Endothelial cell of umbilical vein (primary cell): ENCODE measurements around the gene USP34. TPM values are rescaled to one million over a fixed set of nuclear protein-coding genes. Genes with fewer than 3 reads are reported as not detected.

ENCODE experiments used
- BruUV-seq: library from RNA; stranded (reverse); fragments of 400-500 nt; replicated peaks from 2 replicates; lab custom pipeline; 2021; lab: Mats Ljungman, UMichigan
- CTCF ChIA-PET: fragments of 300-600, 350-600 bp; sonication (Branson Sonifier 250); formaldehyde crosslinking; loops from one replicate; lab custom pipeline; 2021; ENCODE audit warnings: antibody characterized with exemption, inconsistent platforms; lab: Charles Lee
- POLR2A ChIA-PET: fragments of 300-600, 350-600 bp; sonication (Branson Sonifier 250); formaldehyde crosslinking; loops from one replicate; lab custom pipeline; 2021; ENCODE audit warnings: antibody characterized with exemption, inconsistent platforms; lab: Charles Lee
- DNase-seq: peaks from one replicate; pipeline ENCODE4 v3.0.0-alpha.2; 2011; ENCODE audit warnings: low read depth, low spot score
- FAIRE-seq: peaks from 2 replicates; lab custom pipeline; 2011; peaks lifted over from hg19 to GRCh38; lab: Jason Lieb, UNC
- H2AFZ ChIP-seq: 2 replicates; pipeline ENCODE4 v1.6.0; 2012; ENCODE audit warnings: low read depth, low read length, control low read depth, inconsistent platforms
- H3K27ac ChIP-seq: 2 replicates; pipeline ENCODE4 v1.5.1; 2011; ENCODE audit warnings: low read depth, mild to moderate bottlenecking, control low read depth, low read length, moderate library complexity; ENCODE audit not compliant: insufficient read depth
- H3K27me3 ChIP-seq, 2 experiments: 2 replicates each; pipeline versions ENCODE4 v1.6.0 to v1.6.1; 2011; ENCODE audit warnings: low read length in 2 of 2, mixed read lengths in 1 of 2; ENCODE audit not compliant: control insufficient read depth in 2 of 2, insufficient read depth in 2 of 2
- H3K36me3 ChIP-seq, 2 experiments: 2 replicates in 1 of 2; 3 replicates in 1 of 2; pipeline ENCODE4 v1.5.1; 2011; ENCODE audit warnings: low read length in 2 of 2, mild to moderate bottlenecking in 1 of 2, moderate library complexity in 1 of 2; ENCODE audit not compliant: control insufficient read depth in 2 of 2, insufficient read depth in 2 of 2; ENCODE audit errors: extremely low read depth in 1 of 2
- H3K4me1 ChIP-seq: 3 replicates; pipeline ENCODE4 v1.5.1; 2011; ENCODE audit warnings: mild to moderate bottlenecking, low read length; ENCODE audit not compliant: control insufficient read depth, insufficient read depth; ENCODE audit errors: extremely low read depth
- H3K4me2 ChIP-seq: 2 replicates; pipeline ENCODE4 v1.6.1; 2011; ENCODE audit warnings: low read length, control low read depth, mixed read lengths; ENCODE audit not compliant: insufficient read depth
- H3K4me3 ChIP-seq, 3 experiments: fragments of 200-600 bp in 1 of 3; sonication (generic), shearing (Covaris generic) in 1 of 3; replicated peaks in 1 of 3; 2 replicates each; pipeline ENCODE4 v1.5.1; 2011 to 2016; ENCODE audit warnings: control low read depth in 3 of 3, low read length in 3 of 3, mild to moderate bottlenecking in 2 of 3, inconsistent platforms in 1 of 3, low read depth in 1 of 3, moderate library complexity in 1 of 3; ENCODE audit not compliant: insufficient read depth in 1 of 3
- H3K79me2 ChIP-seq: 2 replicates; pipeline ENCODE4 v1.6.0; 2012; ENCODE audit warnings: low read length, inconsistent platforms; ENCODE audit not compliant: control insufficient read depth, insufficient read depth
- H3K9ac ChIP-seq: replicated peaks from 2 replicates; pipeline ENCODE3; 2011; ENCODE audit warnings: low read length, control low read depth; ENCODE audit not compliant: insufficient read depth; ENCODE audit errors: extremely low read depth
- H3K9me1 ChIP-seq: replicated peaks from 3 replicates; pipeline ENCODE4 v1.6.0; 2011; ENCODE audit warnings: mild to moderate bottlenecking, low read length; ENCODE audit not compliant: control insufficient read depth, insufficient read depth; ENCODE audit errors: extremely low read depth
- H3K9me3 ChIP-seq: replicated peaks from 2 replicates; pipeline ENCODE4 v1.5.1; 2012; ENCODE audit warnings: low read length, inconsistent platforms; ENCODE audit not compliant: control insufficient read depth, insufficient read depth
- H4K20me1 ChIP-seq: replicated peaks from 2 replicates; pipeline ENCODE3; 2011; ENCODE audit warnings: mild to moderate bottlenecking, low read length; ENCODE audit not compliant: control insufficient read depth, insufficient read depth; ENCODE audit errors: extremely low read depth
- CTCF ChIP-seq, 2 donors: IDR thresholded peaks; 1 replicate in 1 of 2; 2 replicates in 1 of 2; pipeline ENCODE4 v1.5.1; 2011; ENCODE audit warnings: low read length in 2 of 2, mild to moderate bottlenecking in 2 of 2, moderate library complexity in 2 of 2, control low read depth in 1 of 2, inconsistent platforms in 1 of 2, low read depth in 1 of 2; ENCODE audit not compliant: insufficient read depth in 1 of 2; ENCODE audit errors: extremely low read depth in 1 of 2
- EZH2 ChIP-seq: IDR thresholded peaks from 2 replicates; pipeline ENCODE4 v1.6.1; 2012; ENCODE audit warnings: borderline replicate concordance, low read depth, mild to moderate bottlenecking, moderate library complexity, low read length, inconsistent platforms; ENCODE audit not compliant: severe bottlenecking
- FOS ChIP-seq: IDR thresholded peaks from 2 replicates; pipeline ENCODE4 v1.6.1; 2011; ENCODE audit warnings: mild to moderate bottlenecking, low read length, moderate library complexity, borderline replicate concordance; ENCODE audit not compliant: insufficient read depth
- GATA2 ChIP-seq: IDR thresholded peaks from 2 replicates; pipeline ENCODE4 v1.7.0; 2011; ENCODE audit warnings: low read depth, mild to moderate bottlenecking, moderate library complexity, mixed read lengths, low read length; ENCODE audit not compliant: insufficient read length, insufficient read depth
- JUN ChIP-seq: IDR thresholded peaks from 2 replicates; pipeline ENCODE4 v1.6.1; 2011; ENCODE audit warnings: borderline replicate concordance, low read depth; ENCODE audit not compliant: insufficient read length, insufficient read depth
- MAX ChIP-seq: IDR thresholded peaks from 2 replicates; pipeline ENCODE4 v1.6.1; 2011; ENCODE audit not compliant: insufficient read depth, insufficient read length
- MYC ChIP-seq: IDR thresholded peaks from one replicate; pipeline ENCODE4 v1.6.1; 2011; ENCODE audit warnings: mild to moderate bottlenecking, low read depth, low read length
- POLR2A ChIP-seq: IDR thresholded peaks from 2 replicates; pipeline ENCODE4 v1.6.1; 2012; ENCODE audit warnings: low read depth, mild to moderate bottlenecking, control low read depth, low read length
- POLR2AphosphoS5 ChIP-seq: IDR thresholded peaks from 2 replicates; pipeline ENCODE4 v1.6.1; 2012; ENCODE audit warnings: low read depth, mild to moderate bottlenecking, control low read depth, low read length, moderate library complexity; ENCODE audit not compliant: insufficient read depth
- dilution Hi-C: fragments of 300-500 bp; cut with MboI; formaldehyde crosslinking; loops from one replicate; pipeline ENCODE4 v1.15.0; 2019; ENCODE audit warnings: low sequenced_read_pairs; ENCODE audit not compliant: extremely low pct_ligation_motif_present
- intact Hi-C: fragments of 100-400 bp; cut with micrococcal nuclease; formaldehyde crosslinking; loops from one replicate; pipeline ENCODE4 v1.10.0; 2022
- polyA plus RNA-seq, 4 experiments: library from polyadenylated mRNA; depleted of rRNA in 3 of 4; stranded (reverse) in 3 of 4; unstranded in 1 of 4; fragments of >200 nt; gene quantifications; 2 replicates each; pipeline versions ENCODE4 v1.2.1 to v1.2.3, GENCODE V29; 2011 to 2012; ENCODE audit warnings: missing spikeins in 1 of 4
- total RNA-seq: library from RNA; stranded (reverse); gene quantifications from 2 replicates; pipeline ENCODE4 v1.2.3, GENCODE V29; 2021

The USP34 gene
- total and polyA plus RNA-seq, 2 donors (not counting 3 experiments of a cell fraction or from before 2014, with no cell fraction given), result 46.3 to 96.9 TPM

- no TSS peak for BruUV-seq
- no peaks in the 10 kb centered on the region for H3K9me3 ChIP-seq
- H3K27ac ChIP-seq, result no peak overlapping the region
- peaks cover 4% of the 10 kb centered on the region for H4K20me1 ChIP-seq
- intact Hi-C loops, result no loop called here
- no peak for DNase-seq
- H3K36me3 ChIP-seq, result no peaks in the 10 kb centered on the region
- H3K4me3 ChIP-seq, result no peak overlapping the region
- no peaks in the 10 kb centered on the region for H3K4me1 ChIP-seq
- peaks cover 92% of the 10 kb centered on the region for H3K79me2 ChIP-seq
- H3K9ac ChIP-seq, result no peak overlapping the region
- TF ChIP-seq GATA2 (no peak), MYC (no peak), EZH2 (no peak), FOS (no peak), JUN (no peak), POLR2A (no peak)
- ChIA-PET CTCF (interaction anchor here (1.0 to 1.7 kb wide), 4 partner anchors 10 to 17 kb away, joined by 3 to 6 read pairs (median 4); no protein-coding TSS in a partner anchor), POLR2A (no interaction called here)
- FAIRE-seq, result no peak
- dilution Hi-C loops, result no loop called here
- no peaks in the 10 kb centered on the region for H3K27me3 ChIP-seq
- no peaks in the 10 kb centered on the region for H3K9me1 ChIP-seq
- no peak overlapping the region for H2AFZ ChIP-seq
- no peak overlapping the region for H3K4me2 ChIP-seq
Measured at GRCh38 chr2:61436092-61436491, 34.8 kb downstream of the USP34 start.

GRCh38 chr2:61435291-61435690, 35.6 kb downstream of the USP34 start:
- Histone ChIP-seq H3K4me2 (no peak overlapping the region), H3K79me2 (peaks cover 98% of the 10 kb centered on the region), H3K9me3 (no peaks in the 10 kb centered on the region), H3K9ac (no peak overlapping the region), H4K20me1 (peaks cover 4% of the 10 kb centered on the region), H3K27ac (no peak overlapping the region), H3K36me3 (no peaks in the 10 kb centered on the region), H3K27me3 (no peaks in the 10 kb centered on the region), H3K4me3 (no peak overlapping the region), H3K4me1 (no peaks in the 10 kb centered on the region), H2AFZ (no peak overlapping the region), H3K9me1 (no peaks in the 10 kb centered on the region)
- dilution Hi-C loops (no loop called here), intact Hi-C loops (no loop called here)
- CTCF ChIA-PET, result interaction anchor here (1.7 kb wide), 1 partner anchor 9 kb away, joined by 6 read pairs; no protein-coding TSS in a partner anchor
- no TSS peak for BruUV-seq
- no peak for DNase-seq
- no peak for FAIRE-seq
- TF ChIP-seq MAX (no peak), CTCF (IDR thresholded peaks at IDR 0.05; ENCODE audit: extremely low read depth in 1 of 2, insufficient read depth in 1 of 2, low read depth in 1 of 2, low read length in 2 of 2) (no peak), JUN (no peak), MYC (no peak), EZH2 (no peak), GATA2 (no peak), POLR2A (no peak), FOS (no peak), POLR2AphosphoS5 (no peak)
- POLR2A ChIA-PET, result no interaction called here
